ENCODE measurements around the gene CENPS.
"Not testable (repeated sequence)": the region's sequence is repeated elsewhere in the genome, so short reads cannot be mapped to it uniquely, and the experiment has no call there.

CENPS gene

GRCh38 chr1:10424034-10424433, 6.2 kb upstream of the CENPS start:
- Histone ChIP-seq H3K27ac (no peak overlapping the region), H3K36me3 (peaks cover 17 to 27% (median 22%) of the 10 kb centered on the region in 3 donors), H3K27me3 (no peaks in the 10 kb centered on the region), H3K4me1 (no peaks in the 10 kb centered on the region), H3K4me3 (no peak overlapping the region), H3K9me3 (no peaks in the 10 kb centered on the region)
- intact Hi-C loops (cut with DNase I; ENCODE audit: low total_unique reads), result no loop called here
- no peak for DNase-seq
- TF ChIP-seq CTCF (IDR thresholded peaks at IDR 0.05), result no peak

- H3K36me3 ChIP-seq, result peaks cover 11 to 21% (median 15%) of the 10 kb centered on the region in 3 donors
- no peak for TF ChIP-seq CTCF (IDR thresholded peaks at IDR 0.05)
- intact Hi-C loops (cut with DNase I; ENCODE audit: low total_unique reads), result no loop called here
Observed at GRCh38 chr1:10424651-10425050, 5.6 kb upstream of the CENPS start.

DNA sequence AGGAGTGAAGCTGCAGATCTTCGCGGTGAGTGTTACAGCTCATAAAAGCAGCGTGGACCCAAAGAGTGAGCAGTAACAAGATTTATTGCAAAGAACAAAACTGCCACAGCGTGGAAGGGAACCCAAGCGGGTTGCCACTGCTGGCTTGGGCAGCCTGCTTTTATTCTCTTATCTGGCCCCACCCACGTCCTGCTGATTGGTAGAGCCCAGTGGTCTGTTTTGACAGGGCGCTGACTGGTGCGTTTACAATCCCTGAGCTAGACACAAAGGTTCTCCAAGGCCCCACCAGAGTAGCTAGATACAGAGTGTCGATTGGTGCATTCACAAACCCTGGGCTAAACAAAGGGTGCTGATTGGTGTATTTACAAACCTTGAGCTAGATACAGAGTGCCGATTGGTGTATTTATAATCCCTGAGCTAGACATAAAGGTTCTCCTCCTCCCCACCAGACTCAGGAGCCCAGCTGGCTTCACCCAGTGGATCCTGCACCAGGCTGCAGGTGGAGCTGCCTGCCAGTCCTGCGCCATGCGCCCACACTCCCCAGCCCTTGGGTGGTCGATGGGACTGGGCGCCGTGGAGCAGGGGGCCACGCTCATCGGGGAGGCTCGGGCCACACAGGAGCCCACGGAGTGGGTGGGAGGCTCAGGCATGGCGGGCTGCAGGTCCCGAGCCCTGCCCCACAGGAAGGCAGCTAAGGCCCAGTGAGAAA, 4.3 kb upstream of the CENPS start:
- H3K27ac ChIP-seq; DNase-seq; H3K4me3 ChIP-seq; intact Hi-C loops (cut with DNase I; ENCODE audit: low total_unique reads); H3K27me3 ChIP-seq; H3K36me3 ChIP-seq; H3K9me3 ChIP-seq: not testable (repeated sequence)
- H3K4me1 ChIP-seq, result peaks cover 4 to 11% (median 6%) of the 10 kb centered on the region in 4 donors

More at GRCh38 chr1:10424651-10425050, 5.6 kb upstream of the CENPS start:
- peaks cover 0 to 2% (median under 1%) of the 10 kb centered on the region in 4 donors for H3K4me1 ChIP-seq
- H3K9me3 ChIP-seq, result no peaks in the 10 kb centered on the region
- H3K27ac ChIP-seq, result no peak overlapping the region
- no peaks in the 10 kb centered on the region for H3K27me3 ChIP-seq
- no peak for DNase-seq
- H3K4me3 ChIP-seq, result no peak overlapping the region

DNA sequence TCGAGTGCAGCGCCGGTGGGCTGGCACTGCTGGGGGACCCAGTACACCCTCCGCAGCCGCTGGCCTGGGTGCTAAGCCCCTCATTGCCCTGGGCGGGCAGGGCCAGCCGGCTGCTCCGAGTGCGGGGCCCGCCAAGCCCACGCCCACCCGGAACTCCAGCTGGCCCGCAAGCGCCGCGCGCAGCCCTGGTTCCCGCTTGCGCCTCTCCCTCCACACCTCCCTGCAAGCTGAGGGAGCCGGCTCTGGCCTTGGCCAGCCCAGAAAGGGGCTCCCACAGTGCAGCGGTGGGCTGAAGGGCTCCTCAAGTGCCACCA, 3.7 kb upstream of the CENPS start:
- H3K27ac ChIP-seq; DNase-seq; intact Hi-C loops (cut with DNase I; ENCODE audit: low total_unique reads); H3K36me3 ChIP-seq; H3K4me3 ChIP-seq; H3K27me3 ChIP-seq; H3K9me3 ChIP-seq: not testable (repeated sequence)
- peaks cover 4 to 17% (median 8%) of the 10 kb centered on the region in 4 donors for H3K4me1 ChIP-seq

- H3K27me3 ChIP-seq, result no peaks in the 10 kb centered on the region
- H3K36me3 ChIP-seq, result no peaks in the 10 kb centered on the region
- no peak overlapping the region for H3K4me3 ChIP-seq
- intact Hi-C loops (cut with DNase I; ENCODE audit: low total_unique reads), result loop anchor here (2.0 kb wide), 1 partner anchor 52 kb away; no protein-coding TSS in a partner anchor
- no peaks in the 10 kb centered on the region for H3K9me3 ChIP-seq
- no peak overlapping the region for H3K27ac ChIP-seq
- H3K4me1 ChIP-seq, result peaks cover 4 to 18% (median 9%) of the 10 kb centered on the region in 4 donors
- TF ChIP-seq CTCF (IDR thresholded peaks at IDR 0.05), result no peak
- no peak for DNase-seq
Observed at GRCh38 chr1:10428984-10429383, 1.2 kb upstream of the CENPS start.

DNA sequence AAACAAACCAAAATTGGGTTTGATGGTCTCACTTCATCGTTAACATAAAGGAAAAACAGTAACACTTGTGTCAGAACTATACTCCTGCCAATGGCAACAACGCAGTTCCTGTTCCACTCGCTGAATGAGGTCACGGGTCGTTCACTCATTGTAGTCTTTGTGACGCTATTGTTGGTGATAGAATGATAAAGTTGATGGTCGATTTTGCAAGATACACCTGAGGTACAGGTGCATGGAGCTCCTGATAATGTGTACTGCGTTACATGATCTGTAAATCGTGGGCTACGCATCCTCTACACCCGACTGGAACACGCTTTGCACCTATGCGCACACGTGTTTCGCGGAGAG, 391 bp upstream of the CENPS start:
- Histone ChIP-seq H3K27me3 (no peaks in the 10 kb centered on the region), H3K4me3 (peak overlapping the region; percentile 59 to 65), H3K9me3 (no peaks in the 10 kb centered on the region), H3K4me1 (peaks cover 4 to 18% (median 9%) of the 10 kb centered on the region in 4 donors), H3K27ac (peak overlapping the region in 1 of 2 donors; percentile 55), H3K36me3 (no peaks in the 10 kb centered on the region)
- TF ChIP-seq CTCF (IDR thresholded peaks at IDR 0.05), result no peak
- intact Hi-C loops (cut with DNase I; ENCODE audit: low total_unique reads), result loop anchor here (2.0 to 5.0 kb wide), 3 partner anchors 43 to 62 kb away; partner anchors contain the start of gene DFFA
- DNase-seq, result no peak
